Choroid plexus epithelial cell (primary cell): ENCODE results near the gene CIDEA.

ENCODE experiments used
- DNase-seq: peaks from one replicate; pipeline ENCODE4 v3.0.0-alpha.2; 2010; ENCODE audit warnings: low read depth
- H3K4me3 ChIP-seq: 2 replicates; pipeline ENCODE4 v1.5.1; 2011; ENCODE audit warnings: low read depth, mild to moderate bottlenecking, control low read depth, low read length, moderate library complexity
- TF ChIP-seq, protein P1 (sequence below): conservative IDR thresholded peaks from 2 replicates; pipeline ENCODE4 v1.5.1; 2011; ENCODE audit warnings: low read depth, mild to moderate bottlenecking, control low read depth, inconsistent platforms, low read length, moderate library complexity

CIDEA gene

DNA sequence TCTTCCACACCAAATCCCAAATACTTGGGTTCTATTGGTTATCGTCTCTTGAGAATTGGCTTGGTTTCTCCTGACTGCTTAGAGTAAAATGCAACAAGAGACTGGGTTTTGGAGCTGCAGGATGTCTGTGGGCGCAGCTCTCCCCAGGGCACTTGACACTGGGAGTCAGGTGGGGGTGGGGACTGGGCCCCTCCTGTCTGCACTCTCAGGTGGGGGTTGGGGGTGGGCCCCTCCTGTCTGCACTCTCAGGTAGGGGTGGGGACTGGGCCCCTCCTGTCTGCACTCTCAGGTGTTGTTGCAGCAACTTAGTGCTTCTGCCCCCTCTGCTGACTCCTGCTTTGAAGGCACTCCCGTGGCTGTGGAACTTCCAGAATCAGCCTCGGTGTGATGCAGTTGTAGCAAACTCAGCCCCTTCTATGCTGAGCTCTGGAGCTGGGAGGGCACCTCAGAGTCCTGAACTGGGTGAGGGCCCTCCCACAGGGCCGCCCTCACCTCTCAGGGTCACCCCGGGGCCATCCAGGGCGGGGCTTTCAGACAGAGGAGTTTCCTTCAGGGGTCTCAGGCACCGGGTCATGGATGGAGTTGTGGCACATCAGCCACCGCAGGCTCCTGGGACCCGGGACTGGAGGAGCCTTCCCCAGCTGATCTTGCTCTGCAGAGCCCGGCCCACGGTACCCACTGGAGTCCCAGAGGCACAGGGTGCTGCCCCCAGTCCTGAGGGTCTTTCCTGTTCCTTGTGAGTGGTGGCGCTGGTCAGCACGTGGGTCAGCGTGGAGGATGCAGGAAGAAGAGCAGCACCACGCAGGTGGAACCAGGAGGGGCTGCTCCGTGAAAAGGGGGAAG lies 22.9 kb upstream of the CIDEA start:
- no peak overlapping the region for H3K4me3 ChIP-seq
- DNase-seq, result no peak
- TF ChIP-seq, protein P1, sequence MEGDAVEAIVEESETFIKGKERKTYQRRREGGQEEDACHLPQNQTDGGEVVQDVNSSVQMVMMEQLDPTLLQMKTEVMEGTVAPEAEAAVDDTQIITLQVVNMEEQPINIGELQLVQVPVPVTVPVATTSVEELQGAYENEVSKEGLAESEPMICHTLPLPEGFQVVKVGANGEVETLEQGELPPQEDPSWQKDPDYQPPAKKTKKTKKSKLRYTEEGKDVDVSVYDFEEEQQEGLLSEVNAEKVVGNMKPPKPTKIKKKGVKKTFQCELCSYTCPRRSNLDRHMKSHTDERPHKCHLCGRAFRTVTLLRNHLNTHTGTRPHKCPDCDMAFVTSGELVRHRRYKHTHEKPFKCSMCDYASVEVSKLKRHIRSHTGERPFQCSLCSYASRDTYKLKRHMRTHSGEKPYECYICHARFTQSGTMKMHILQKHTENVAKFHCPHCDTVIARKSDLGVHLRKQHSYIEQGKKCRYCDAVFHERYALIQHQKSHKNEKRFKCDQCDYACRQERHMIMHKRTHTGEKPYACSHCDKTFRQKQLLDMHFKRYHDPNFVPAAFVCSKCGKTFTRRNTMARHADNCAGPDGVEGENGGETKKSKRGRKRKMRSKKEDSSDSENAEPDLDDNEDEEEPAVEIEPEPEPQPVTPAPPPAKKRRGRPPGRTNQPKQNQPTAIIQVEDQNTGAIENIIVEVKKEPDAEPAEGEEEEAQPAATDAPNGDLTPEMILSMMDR, result no peak

DNA sequence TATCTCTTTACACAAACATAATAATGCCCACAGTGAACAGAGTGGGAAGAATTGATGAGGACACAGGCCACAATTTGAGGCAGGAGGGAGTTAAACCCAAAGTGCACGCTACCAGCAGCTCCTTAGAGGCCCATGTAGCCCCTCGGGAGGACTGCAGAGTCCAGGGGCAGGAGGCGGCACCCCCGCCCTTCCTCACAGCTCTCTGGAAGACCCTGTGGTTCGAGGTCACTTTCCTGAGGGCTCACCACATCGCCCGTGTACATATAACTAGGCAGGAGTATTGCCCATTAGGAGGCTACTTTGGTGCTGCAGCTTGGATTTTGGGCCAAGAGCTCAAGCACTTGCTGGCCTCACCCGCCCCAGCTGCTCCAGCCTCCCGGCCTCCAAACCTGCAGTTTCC lies 22.2 kb upstream of the CIDEA start:
- TF ChIP-seq, protein P1, result no peak

DNA sequence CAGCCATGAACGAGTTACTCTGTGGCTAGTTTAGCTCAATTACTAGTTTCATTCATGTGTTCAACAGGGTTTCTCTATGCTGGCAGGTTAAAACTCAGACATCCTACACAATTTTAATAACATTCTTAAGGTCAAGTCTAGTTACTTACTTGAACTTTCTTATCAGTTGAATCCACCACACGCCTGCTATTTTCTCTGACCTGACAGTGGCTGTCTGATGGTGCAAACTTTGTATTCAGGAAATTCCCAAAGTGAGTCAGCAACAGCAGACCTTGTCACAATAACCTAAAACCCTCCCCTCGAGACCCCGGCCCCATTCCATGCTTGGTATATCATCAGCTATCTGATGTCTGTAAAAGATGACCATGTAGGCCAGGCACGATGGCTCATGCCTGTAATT lies 20.8 kb upstream of the CIDEA start:
- TF ChIP-seq, protein P1, result no peak
- no peak overlapping the region for H3K4me3 ChIP-seq
- peak; percentile 88 for DNase-seq

More for the DNA sequence above, 22.2 kb upstream of the CIDEA start:
- DNase-seq, result no peak
- no peak overlapping the region for H3K4me3 ChIP-seq

DNA sequence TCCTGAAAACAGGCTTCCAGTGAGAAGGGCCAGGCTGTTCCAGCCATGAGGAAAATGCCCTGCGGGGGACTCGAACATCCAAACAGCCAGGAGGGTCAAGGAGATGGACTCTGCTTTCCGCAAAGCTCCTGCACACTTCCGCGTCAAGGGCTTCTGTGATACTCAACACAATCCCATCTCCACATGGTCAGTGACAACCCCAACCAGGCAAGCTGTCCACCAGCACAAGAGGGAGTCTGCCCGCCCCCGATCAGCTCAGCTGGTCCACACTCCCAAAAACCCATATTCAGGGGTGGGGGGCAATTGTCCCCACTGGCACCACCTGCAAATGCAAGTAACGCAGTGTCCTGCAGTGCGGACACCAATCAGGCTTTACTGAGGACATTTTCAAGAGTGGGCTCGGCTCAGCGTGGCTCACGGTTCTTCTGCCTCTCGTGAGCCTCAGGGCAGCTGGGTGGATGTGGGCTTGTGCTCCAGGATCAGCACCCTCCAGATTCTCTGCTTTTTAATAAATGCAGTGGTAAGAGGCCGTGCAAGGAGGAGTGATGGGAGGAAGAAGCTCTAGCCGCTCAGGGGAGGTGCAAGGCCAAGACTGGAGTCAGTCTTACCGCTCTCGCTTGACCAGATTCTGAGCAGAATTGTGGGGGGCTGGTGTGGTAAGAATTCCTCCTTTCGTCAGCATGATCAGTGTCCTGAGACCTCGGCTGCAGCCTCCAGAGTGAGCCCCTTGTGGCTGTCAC lies 19.5 kb upstream of the CIDEA start:
- DNase-seq, result no peak
- H3K4me3 ChIP-seq, result no peak overlapping the region
- TF ChIP-seq, protein P1, result no peak

DNA sequence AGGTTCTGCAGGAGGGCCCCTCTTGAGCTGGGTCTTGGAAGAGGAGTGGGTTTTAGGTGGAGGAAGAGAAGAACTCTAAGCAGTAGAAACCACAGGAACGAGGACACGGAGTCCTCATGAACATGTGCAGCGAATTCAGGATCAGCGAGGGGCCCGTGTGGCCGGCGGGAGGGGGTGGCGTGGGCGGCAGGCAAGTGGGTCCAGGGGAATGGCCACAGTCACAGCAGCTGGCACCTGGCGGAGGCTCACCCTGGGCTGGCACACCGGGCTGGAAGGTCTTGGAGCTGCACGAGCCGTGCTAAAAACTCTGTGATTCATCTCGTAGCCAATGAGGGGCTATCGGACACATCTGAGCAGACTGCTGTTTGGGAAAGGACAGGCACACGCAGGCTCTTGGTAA lies 18.0 kb upstream of the CIDEA start:
- TF ChIP-seq, protein P1, result no peak
- no peak for DNase-seq
- H3K4me3 ChIP-seq, result no peak overlapping the region

DNA sequence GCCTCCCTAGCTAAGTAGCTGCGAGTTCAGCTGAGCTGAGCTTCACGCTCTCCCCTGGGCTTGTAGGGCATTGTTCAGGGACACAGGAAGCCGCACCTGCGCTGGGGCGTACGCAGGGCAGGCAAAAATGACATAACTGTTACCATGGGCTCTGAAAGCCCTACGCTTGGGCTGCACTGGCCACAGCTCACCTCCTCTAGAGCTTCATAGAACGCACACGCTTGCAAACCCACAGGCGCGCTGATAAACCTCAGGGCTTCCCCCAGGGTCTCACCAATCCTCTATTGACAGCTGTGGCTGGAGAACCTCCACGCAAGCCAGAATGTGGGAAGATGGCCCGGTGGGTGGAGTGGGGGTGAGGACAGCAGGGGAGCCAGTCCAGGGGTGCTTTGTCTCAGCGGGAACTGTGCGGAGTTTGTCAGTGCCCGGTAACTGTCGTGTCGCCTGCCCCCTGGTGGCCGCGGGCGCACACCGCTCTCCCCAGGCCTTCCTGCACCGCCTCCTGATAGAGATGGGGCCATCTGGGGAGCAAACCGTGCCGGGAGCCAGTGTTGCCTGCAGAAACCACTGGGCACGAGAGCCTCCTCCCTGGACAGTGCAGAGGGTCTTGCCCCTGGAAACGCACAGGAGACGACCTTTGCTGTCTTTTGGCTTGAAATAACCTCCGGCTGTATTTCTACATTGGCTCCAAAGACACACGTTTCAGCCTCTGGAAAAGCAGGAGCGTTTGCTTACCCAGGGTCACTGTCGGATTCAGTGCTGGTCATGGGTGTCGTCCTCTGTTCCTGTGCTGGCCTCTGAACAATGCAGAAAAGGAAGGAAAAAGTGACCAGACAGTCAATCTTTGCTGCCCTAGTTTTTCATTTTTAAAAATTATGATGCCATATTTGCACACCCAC lies 17.0 kb upstream of the CIDEA start:
- peak; percentile 72 for DNase-seq
- TF ChIP-seq, protein P1, result peak; percentile 90
- H3K4me3 ChIP-seq, result no peak overlapping the region
